ENCODE results near the gene PSENEN.
"Not testable (repeated sequence)": the region's sequence is repeated elsewhere in the genome, so short reads cannot be mapped to it uniquely, and the experiment has no call there.

PSENEN gene

DNA sequence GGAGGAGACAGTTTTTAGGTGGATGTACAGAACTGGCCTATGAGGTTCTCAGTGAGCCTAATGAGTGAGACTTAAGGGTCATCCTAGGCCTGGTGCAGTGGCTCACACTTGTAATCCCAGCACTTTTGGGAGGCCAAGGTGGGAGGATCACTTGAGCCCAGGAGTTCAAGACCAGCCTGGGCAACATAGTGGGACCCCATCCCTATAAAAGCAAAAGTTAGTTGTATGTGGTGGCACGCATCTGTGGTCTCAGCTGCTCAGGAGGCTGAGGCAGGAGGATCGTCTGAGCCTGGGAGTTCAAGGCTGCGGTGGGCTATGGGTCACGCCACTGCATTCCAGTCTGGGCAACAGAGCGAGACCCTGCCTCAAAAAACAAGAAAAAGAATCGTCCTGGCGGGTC, 21.3 kb upstream of the PSENEN start:
- not testable (repeated sequence) for H2BK120ac ChIP-seq (ENCODE audit: low read depth, low read length); H2AFZ ChIP-seq (ENCODE audit: low read depth, low read length); DNase-seq; H3K27ac ChIP-seq (ENCODE audit: low read length, poor library complexity, severe bottlenecking); H4K8ac ChIP-seq (ENCODE audit: low read length); H3K9ac ChIP-seq (ENCODE audit: low read length); H3K4ac ChIP-seq (ENCODE audit: low read depth in 1 of 2, low read length in 2 of 2); H2BK15ac ChIP-seq (ENCODE audit: low read depth, poor library complexity, severe bottlenecking); H3K9me3 ChIP-seq (ENCODE audit: control insufficient read depth, low read length); H3K27me3 ChIP-seq (ENCODE audit: control insufficient read depth in 1 of 2, insufficient read depth in 1 of 2, low read length in 2 of 2); H3K18ac ChIP-seq (ENCODE audit: low read depth in 1 of 2, low read length in 2 of 2); H3K4me2 ChIP-seq (ENCODE audit: low read length, poor library complexity, severe bottlenecking); H2BK5ac ChIP-seq (ENCODE audit: low read depth, low read length, poor library complexity, severe bottlenecking); H2BK12ac ChIP-seq (ENCODE audit: low read length in 2 of 2); H4K91ac ChIP-seq (ENCODE audit: low read length); H2AK5ac ChIP-seq (ENCODE audit: low read length, severe bottlenecking); H3K4me1 ChIP-seq (ENCODE audit: control insufficient read depth, insufficient read depth, low read depth, low read length); H3K14ac ChIP-seq (ENCODE audit: low read length in 2 of 2); H3K4me3 ChIP-seq (ENCODE audit: insufficient read depth in 1 of 2, low read depth in 1 of 2, low read length in 2 of 2); H3K23ac ChIP-seq (ENCODE audit: low read length in 2 of 2)
- peaks cover 60% of the 10 kb centered on the region for H3K79me1 ChIP-seq (replicated peaks; ENCODE audit: low read length, poor library complexity, severe bottlenecking)
- WGBS: 98% methylated on average over 7 of the region's 7 CpGs
- H3K36me3 ChIP-seq (ENCODE audit: control insufficient read depth in 1 of 2, insufficient read depth in 2 of 2, low read depth in 1 of 2, low read length in 2 of 2): peaks cover 84 to 96% of the 10 kb centered on the region in 2 experiments

- no peak overlapping the region for H2AFZ ChIP-seq (ENCODE audit: low read depth, low read length)
- 96% methylated on average over 10 of the region's 12 CpGs for WGBS
- H2BK12ac ChIP-seq (ENCODE audit: low read length in 2 of 2): no peak overlapping the region
- H2BK5ac ChIP-seq (ENCODE audit: low read depth, low read length, poor library complexity, severe bottlenecking): no peak overlapping the region
- no peak overlapping the region for H4K8ac ChIP-seq (ENCODE audit: low read length)
- DNase-seq: no peak
- H3K79me1 ChIP-seq (replicated peaks; ENCODE audit: low read length, poor library complexity, severe bottlenecking): peaks cover 65% of the 10 kb centered on the region
- H3K9me3 ChIP-seq (ENCODE audit: control insufficient read depth, low read length): no peaks in the 10 kb centered on the region
- no peak overlapping the region for H3K18ac ChIP-seq (ENCODE audit: low read depth in 1 of 2, low read length in 2 of 2)
- no peak overlapping the region for H3K14ac ChIP-seq (ENCODE audit: low read length in 2 of 2)
- no peak overlapping the region for H4K91ac ChIP-seq (ENCODE audit: low read length)
- no peak overlapping the region for H2AK5ac ChIP-seq (ENCODE audit: low read length, severe bottlenecking)
- H3K23ac ChIP-seq (ENCODE audit: low read length in 2 of 2): no peak overlapping the region
- H2BK120ac ChIP-seq (ENCODE audit: low read depth, low read length): no peak overlapping the region
- H3K4me3 ChIP-seq (ENCODE audit: insufficient read depth in 1 of 2, low read depth in 1 of 2, low read length in 2 of 2): no peak overlapping the region
- H2BK15ac ChIP-seq (ENCODE audit: low read depth, poor library complexity, severe bottlenecking): no peak overlapping the region
- peaks cover 4% of the 10 kb centered on the region for H3K4me1 ChIP-seq (ENCODE audit: control insufficient read depth, insufficient read depth, low read depth, low read length)
- peaks cover 89 to 99% of the 10 kb centered on the region in 2 experiments for H3K36me3 ChIP-seq (ENCODE audit: control insufficient read depth in 1 of 2, insufficient read depth in 2 of 2, low read depth in 1 of 2, low read length in 2 of 2)
- H3K27me3 ChIP-seq (ENCODE audit: control insufficient read depth in 1 of 2, insufficient read depth in 1 of 2, low read length in 2 of 2): no peaks in the 10 kb centered on the region
- H3K4me2 ChIP-seq (ENCODE audit: low read length, poor library complexity, severe bottlenecking): no peak overlapping the region
- H3K27ac ChIP-seq (ENCODE audit: low read length, poor library complexity, severe bottlenecking): no peak overlapping the region
- no peak overlapping the region for H3K4ac ChIP-seq (ENCODE audit: low read depth in 1 of 2, low read length in 2 of 2)
- no peak overlapping the region for H3K9ac ChIP-seq (ENCODE audit: low read length)
Measured at GRCh38 chr19:35724560-35724959, 20.9 kb upstream of the PSENEN start.

- 97% methylated on average over 21 of the region's 23 CpGs for WGBS
Measured at GRCh38 chr19:35725216-35725861, 20.1 kb upstream of the PSENEN start.

GRCh38 chr19:35727053-35727955, 18.1 kb upstream of the PSENEN start:
- no peak for DNase-seq
- Histone ChIP-seq H3K4me1 (ENCODE audit: control insufficient read depth, insufficient read depth, low read depth, low read length) (no peaks in the 10 kb centered on the region), H3K18ac (ENCODE audit: low read depth in 1 of 2, low read length in 2 of 2) (no peak overlapping the region), H2BK12ac (ENCODE audit: low read length in 2 of 2) (no peak overlapping the region), H4K91ac (ENCODE audit: low read length) (no peak overlapping the region), H3K4me3 (ENCODE audit: insufficient read depth in 1 of 2, low read depth in 1 of 2, low read length in 2 of 2) (no peak overlapping the region), H2BK5ac (ENCODE audit: low read depth, low read length, poor library complexity, severe bottlenecking) (no peak overlapping the region), H3K23ac (ENCODE audit: low read length in 2 of 2) (no peak overlapping the region), H3K27me3 (ENCODE audit: control insufficient read depth in 1 of 2, insufficient read depth in 1 of 2, low read length in 2 of 2) (no peaks in the 10 kb centered on the region), H4K8ac (ENCODE audit: low read length) (no peak overlapping the region), H3K9ac (ENCODE audit: low read length) (no peak overlapping the region), H3K36me3 (ENCODE audit: control insufficient read depth in 1 of 2, insufficient read depth in 2 of 2, low read depth in 1 of 2, low read length in 2 of 2) (peaks cover 96 to 99% of the 10 kb centered on the region in 2 experiments), H2AFZ (ENCODE audit: low read depth, low read length) (no peak overlapping the region), H3K27ac (ENCODE audit: low read length, poor library complexity, severe bottlenecking) (no peak overlapping the region), H3K9me3 (ENCODE audit: control insufficient read depth, low read length) (no peaks in the 10 kb centered on the region), H3K4ac (ENCODE audit: low read depth in 1 of 2, low read length in 2 of 2) (no peak overlapping the region), H2BK15ac (ENCODE audit: low read depth, poor library complexity, severe bottlenecking) (no peak overlapping the region), H2BK120ac (ENCODE audit: low read depth, low read length) (no peak overlapping the region), H2AK5ac (ENCODE audit: low read length, severe bottlenecking) (no peak overlapping the region), H3K79me1 (replicated peaks; ENCODE audit: low read length, poor library complexity, severe bottlenecking) (peaks cover 75% of the 10 kb centered on the region), H3K14ac (ENCODE audit: low read length in 2 of 2) (no peak overlapping the region), H3K4me2 (ENCODE audit: low read length, poor library complexity, severe bottlenecking) (no peak overlapping the region)
- WGBS: 96% methylated on average over 25 of the region's 25 CpGs

More at GRCh38 chr19:35725216-35725861, 20.1 kb upstream of the PSENEN start:
- no peak overlapping the region for H3K18ac ChIP-seq (ENCODE audit: low read depth in 1 of 2, low read length in 2 of 2)
- no peak overlapping the region for H3K27ac ChIP-seq (ENCODE audit: low read length, poor library complexity, severe bottlenecking)
- peaks cover 67% of the 10 kb centered on the region for H3K79me1 ChIP-seq (replicated peaks; ENCODE audit: low read length, poor library complexity, severe bottlenecking)
- no peaks in the 10 kb centered on the region for H3K27me3 ChIP-seq (ENCODE audit: control insufficient read depth in 1 of 2, insufficient read depth in 1 of 2, low read length in 2 of 2)
- no peak overlapping the region for H2BK15ac ChIP-seq (ENCODE audit: low read depth, poor library complexity, severe bottlenecking)
- no peak overlapping the region for H4K8ac ChIP-seq (ENCODE audit: low read length)
- no peaks in the 10 kb centered on the region for H3K9me3 ChIP-seq (ENCODE audit: control insufficient read depth, low read length)
- no peak overlapping the region for H2AK5ac ChIP-seq (ENCODE audit: low read length, severe bottlenecking)
- H2BK12ac ChIP-seq (ENCODE audit: low read length in 2 of 2): no peak overlapping the region
- no peak overlapping the region for H3K4me3 ChIP-seq (ENCODE audit: insufficient read depth in 1 of 2, low read depth in 1 of 2, low read length in 2 of 2)
- no peak overlapping the region for H2AFZ ChIP-seq (ENCODE audit: low read depth, low read length)
- no peak overlapping the region for H3K14ac ChIP-seq (ENCODE audit: low read length in 2 of 2)
- H3K36me3 ChIP-seq (ENCODE audit: control insufficient read depth in 1 of 2, insufficient read depth in 2 of 2, low read depth in 1 of 2, low read length in 2 of 2): peaks cover 92 to 99% of the 10 kb centered on the region in 2 experiments
- H3K4me1 ChIP-seq (ENCODE audit: control insufficient read depth, insufficient read depth, low read depth, low read length): no peaks in the 10 kb centered on the region
- H3K9ac ChIP-seq (ENCODE audit: low read length): no peak overlapping the region
- no peak overlapping the region for H3K23ac ChIP-seq (ENCODE audit: low read length in 2 of 2)
- no peak overlapping the region for H2BK120ac ChIP-seq (ENCODE audit: low read depth, low read length)
- H4K91ac ChIP-seq (ENCODE audit: low read length): no peak overlapping the region
- H3K4ac ChIP-seq (ENCODE audit: low read depth in 1 of 2, low read length in 2 of 2): no peak overlapping the region
- no peak overlapping the region for H3K4me2 ChIP-seq (ENCODE audit: low read length, poor library complexity, severe bottlenecking)
- no peak overlapping the region for H2BK5ac ChIP-seq (ENCODE audit: low read depth, low read length, poor library complexity, severe bottlenecking)
- DNase-seq: no peak

Data from mesenchymal stem cell (in vitro differentiated cells and primary cell).